ENCODE results near the gene MAGEA8.
"Not testable (repeated sequence)": the region's sequence is repeated elsewhere in the genome, so short reads cannot be mapped to it uniquely, and the experiment has no call there.

MAGEA8 gene

GRCh38 chrX:149908308-149908707 is 27.3 kb downstream of the MAGEA8 start:
- no peak for DNase-seq (ENCODE audit: low spot score)

DNA sequence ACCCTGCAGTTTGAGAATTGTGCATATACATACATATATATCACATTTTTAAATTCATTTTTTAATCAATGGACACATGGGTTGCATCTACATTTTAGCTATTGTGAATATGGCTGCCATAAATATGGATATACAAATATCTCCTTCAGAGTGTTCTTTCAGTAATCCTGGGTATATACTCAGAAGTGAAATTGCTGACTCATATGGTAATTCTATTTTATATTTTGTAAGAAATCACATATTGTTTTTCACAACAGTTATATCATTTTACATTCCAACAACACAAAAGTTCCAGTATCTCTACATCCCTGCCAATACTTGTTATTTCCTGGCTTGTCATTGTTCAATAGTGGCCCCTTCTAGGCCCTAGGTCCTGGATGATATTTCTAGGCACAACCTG is 27.7 kb downstream of the MAGEA8 start:
- no peak for DNase-seq (ENCODE audit: low spot score)

- DNase-seq (ENCODE audit: low spot score): no peak
Measured at GRCh38 chrX:149909324-149910177, 28.6 kb downstream of the MAGEA8 start.

GRCh38 chrX:149910178-149910695 is 29.3 kb downstream of the MAGEA8 start:
- no peak for DNase-seq (ENCODE audit: low spot score)

DNA sequence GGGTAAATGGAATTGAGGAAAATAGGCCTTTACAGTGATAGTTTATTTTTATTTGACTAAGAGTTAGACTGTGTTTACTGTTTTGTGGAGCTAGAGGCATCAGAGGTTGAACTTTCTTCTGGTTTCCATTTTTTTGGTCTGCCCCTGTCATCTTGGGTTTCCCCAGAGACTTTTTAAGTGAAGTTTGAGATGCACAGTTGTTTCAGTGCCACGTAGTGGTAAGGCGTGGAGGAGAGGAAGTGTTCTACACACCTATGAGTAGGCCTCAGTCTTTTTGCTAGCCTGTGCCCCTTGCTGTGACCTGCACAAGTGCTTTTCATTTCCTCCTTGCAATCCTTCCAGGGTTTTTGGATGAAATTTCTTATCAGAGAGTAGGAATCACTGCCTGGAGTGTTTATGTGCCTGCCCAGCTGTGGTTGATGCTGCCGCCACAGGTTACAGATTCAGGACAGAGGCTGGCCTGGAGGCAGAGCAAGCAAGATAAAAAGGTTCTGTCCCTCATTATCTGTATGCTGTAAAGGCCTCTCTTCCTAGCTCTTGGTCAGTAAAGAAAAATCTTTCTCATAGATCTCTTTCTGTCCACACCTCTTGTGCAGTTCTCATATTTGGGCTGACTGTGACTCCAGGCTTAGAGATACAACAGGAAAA is 35.9 kb downstream of the MAGEA8 start:
- DNase-seq (ENCODE audit: low spot score): no peak

- not testable (repeated sequence) for DNase-seq (ENCODE audit: low spot score)
Measured at GRCh38 chrX:149923836-149924235, 42.9 kb downstream of the MAGEA8 start.

DNA sequence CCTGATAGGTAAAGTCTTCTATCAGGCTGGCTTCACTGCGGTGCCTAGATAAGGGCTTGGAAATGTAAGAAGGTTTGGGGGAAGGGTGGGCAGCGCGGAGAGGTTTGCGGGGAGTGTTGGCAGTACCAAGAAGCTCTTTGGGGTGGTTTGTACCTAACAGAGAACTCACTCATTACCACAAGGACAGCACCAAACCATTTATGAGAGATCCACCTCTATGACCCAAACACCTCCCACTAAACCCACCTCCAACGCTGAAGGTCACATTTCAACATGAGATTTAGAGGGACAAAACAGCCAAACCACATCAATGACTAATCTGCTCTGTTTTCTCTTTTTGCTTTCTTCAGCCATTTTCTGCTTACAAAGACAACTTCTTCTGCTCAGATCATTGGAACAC is 43.5 kb downstream of the MAGEA8 start:
- not testable (repeated sequence) for DNase-seq (ENCODE audit: low spot score)

GRCh38 chrX:149927245-149927963 is 46.4 kb downstream of the MAGEA8 start:
- not testable (repeated sequence) for DNase-seq (ENCODE audit: low spot score)

DNA sequence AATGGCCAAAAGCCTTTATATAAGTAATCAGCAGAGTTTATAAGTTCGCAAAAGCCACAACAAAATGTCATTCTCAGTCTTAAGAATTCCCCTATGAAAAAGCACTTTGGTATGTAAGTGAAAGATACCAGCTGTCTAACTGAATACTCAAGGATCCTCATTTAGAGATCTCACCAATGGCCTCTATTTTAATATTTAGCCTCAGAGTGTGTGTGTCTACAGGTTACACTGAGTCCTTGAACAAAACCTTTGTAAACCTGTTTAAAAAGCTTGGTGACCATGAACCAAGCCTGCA is 46.9 kb downstream of the MAGEA8 start:
- DNase-seq (ENCODE audit: low spot score): not testable (repeated sequence)

GRCh38 chrX:149928635-149929034 is 47.7 kb downstream of the MAGEA8 start:
- DNase-seq (ENCODE audit: low spot score): not testable (repeated sequence)

DNA sequence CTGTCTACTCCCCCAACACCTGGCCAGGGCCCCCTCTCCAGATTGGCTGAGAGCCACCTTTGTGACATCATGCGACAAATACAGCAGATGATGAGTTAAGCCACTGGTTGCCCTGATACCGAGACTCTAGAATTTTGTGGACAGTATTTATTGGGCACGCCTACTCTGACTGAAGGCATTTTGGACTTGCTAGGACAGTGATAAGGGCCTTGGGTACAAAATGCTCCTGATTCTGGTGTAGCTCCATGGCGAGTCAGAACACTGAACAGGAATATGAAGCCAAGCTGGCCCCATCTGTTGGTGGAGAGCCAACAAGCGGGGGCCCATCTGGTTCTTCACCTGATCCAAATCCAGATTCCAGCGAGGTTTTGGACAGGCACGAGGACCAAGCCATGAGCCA is 48.4 kb downstream of the MAGEA8 start, which contains the start of gene HSFX4:
HSFX4 (plus strand) TSS at position 174 of the 400 bp plus-strand sequence; CDS start at position 246, 72 bp downstream.
- DNase-seq (ENCODE audit: low spot score): not testable (repeated sequence)

- DNase-seq (ENCODE audit: low spot score): not testable (repeated sequence)
Measured at GRCh38 chrX:149931355-149931754, 50.4 kb downstream of the MAGEA8 start.

- not testable (repeated sequence) for DNase-seq (ENCODE audit: low spot score)
Measured at GRCh38 chrX:149932150-149932549, 51.2 kb downstream of the MAGEA8 start.

DNA sequence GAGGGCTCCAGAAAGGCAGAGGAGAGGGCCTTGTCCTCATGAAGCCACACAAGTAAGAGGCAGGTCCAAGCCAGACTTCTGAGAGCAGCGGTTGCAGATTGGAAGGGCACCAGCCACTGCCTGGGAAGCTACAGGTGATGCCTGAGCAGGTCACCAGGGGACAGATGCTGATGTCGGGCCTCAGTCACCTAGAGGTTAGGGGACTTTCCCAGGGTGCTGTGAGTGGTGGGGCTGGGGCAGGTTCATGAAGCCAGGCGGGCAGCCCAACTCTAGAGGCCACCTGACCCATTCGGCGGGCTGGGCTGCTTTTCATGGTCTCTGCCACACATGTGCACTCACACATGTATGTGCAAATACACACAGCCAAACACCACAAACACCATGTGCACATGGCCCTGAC is 52.0 kb downstream of the MAGEA8 start:
- not testable (repeated sequence) for DNase-seq (ENCODE audit: low spot score)

DNA sequence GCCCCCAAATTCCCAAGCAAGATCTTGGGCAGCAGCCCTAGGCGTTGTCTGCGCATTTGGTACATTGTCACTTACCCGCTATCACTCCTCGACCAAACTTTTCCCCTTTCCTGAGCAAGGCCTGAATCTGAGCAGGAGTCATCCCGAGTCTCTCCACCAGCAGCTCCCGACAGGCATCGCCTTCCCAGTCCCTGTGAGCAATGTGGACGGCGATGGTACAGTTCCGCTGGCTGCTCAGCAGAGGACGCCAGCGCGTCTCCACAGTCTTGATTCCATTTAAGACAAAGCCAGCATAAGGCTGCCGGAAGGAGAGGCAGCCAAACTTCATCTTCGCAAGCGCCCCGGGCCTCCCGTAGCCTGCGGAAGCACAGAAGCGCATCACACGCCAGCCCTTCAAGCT is 52.6 kb downstream of the MAGEA8 start:
- DNase-seq (ENCODE audit: low spot score): not testable (repeated sequence)
